Fibroblast of skin of left biceps (primary cell): Measurements from ENCODE around the gene CADM2.
"Not testable (repeated sequence)": the region's sequence is repeated elsewhere in the genome, so short reads cannot be mapped to it uniquely, and the experiment has no call there.

Experiments
- DNase-seq, 2 experiments: peaks; one replicate each; pipeline ENCODE4 v3.0.0-alpha.2; 2013; ENCODE audit warnings: low read depth in 2 of 2

Gene CADM2

GRCh38 chr3:85077018-85077417, 118.2 kb downstream of the CADM2 start:
- no peak for DNase-seq

GRCh38 chr3:85081191-85081906, 122.6 kb downstream of the CADM2 start:
- DNase-seq, result no peak

DNA sequence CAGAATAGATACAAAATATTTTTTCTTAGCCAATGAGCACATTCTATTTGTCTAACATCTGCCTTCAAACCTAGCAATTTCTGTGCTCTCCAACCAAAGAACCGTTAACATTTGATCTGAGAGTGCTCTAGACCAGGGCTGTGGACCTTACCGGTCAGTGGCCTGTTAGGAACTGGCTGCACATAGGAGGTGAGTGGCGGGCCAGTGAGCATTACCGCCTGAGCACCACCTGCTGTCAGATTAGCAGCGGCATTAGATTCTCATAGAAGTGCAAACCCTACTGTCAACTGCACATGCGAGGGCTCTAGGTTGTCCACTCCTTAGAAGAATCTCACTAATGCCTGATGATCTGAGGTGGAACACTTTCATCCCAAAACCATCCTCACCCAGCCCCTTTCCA, 131.7 kb downstream of the CADM2 start:
- DNase-seq, result no peak

GRCh38 chr3:85100316-85100715, 141.5 kb downstream of the CADM2 start:
- DNase-seq, result no peak

- DNase-seq, result no peak
Observed at GRCh38 chr3:85102781-85103180, 144.0 kb downstream of the CADM2 start.

DNA sequence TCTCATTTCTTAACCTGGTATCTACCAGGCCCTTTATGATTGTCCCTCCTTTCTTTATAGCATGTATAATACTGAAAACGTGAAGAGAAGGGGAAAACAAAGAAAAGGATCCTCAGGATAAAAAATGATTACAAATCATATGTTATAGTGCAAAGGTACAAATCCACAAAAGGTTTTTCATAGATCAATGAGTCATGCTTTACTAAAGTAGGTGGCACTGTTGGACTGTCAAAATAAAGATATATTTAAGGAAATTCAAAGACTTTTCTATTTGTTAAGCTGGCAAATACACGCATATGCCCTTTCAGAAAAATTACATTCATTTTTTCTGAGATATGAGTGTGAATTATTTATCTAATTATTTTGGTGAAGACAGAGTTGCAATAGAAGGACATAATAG, 151.6 kb downstream of the CADM2 start:
- DNase-seq, result no peak

GRCh38 chr3:85120879-85121278, 162.1 kb downstream of the CADM2 start:
- no peak for DNase-seq

- DNase-seq, result not testable (repeated sequence)
Observed at GRCh38 chr3:85132864-85133263, 174.1 kb downstream of the CADM2 start.

DNA sequence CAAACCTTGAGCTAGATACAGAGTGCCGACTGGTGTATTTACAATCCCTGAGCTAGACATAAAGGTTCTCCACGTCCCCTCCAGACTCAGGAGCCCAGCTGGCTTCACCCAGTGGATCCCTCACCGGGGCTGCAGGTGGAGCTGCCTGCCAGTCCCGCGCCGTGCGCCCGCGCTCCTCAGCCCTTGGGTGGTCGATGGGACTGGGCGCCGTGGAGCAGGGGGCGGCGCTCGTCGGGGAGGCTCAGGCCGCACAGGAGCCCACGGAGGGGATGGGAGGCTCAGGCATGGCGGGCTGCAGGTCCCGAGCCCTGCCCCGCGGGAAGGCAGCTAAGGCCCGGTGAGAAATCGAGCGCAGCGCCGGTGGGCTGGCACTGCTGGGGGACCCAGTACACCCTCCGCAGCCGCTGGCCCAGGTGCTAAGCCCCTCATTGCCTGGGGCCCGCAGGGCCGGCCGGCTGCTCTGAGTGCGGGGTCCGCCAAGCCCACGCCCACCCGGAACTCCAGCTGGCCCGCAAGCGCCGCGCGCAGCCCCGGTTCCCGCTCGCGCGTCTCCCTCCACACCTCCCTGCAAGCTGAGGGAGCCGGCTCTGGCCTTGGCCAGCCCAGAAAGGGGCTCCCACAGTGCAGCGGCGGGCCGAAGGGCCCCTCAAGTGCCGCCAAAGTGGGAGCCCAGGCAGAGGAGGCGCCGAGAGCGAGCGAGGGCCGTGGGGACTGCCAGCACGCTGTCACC, 175.1 kb downstream of the CADM2 start:
- not testable (repeated sequence) for DNase-seq

DNA sequence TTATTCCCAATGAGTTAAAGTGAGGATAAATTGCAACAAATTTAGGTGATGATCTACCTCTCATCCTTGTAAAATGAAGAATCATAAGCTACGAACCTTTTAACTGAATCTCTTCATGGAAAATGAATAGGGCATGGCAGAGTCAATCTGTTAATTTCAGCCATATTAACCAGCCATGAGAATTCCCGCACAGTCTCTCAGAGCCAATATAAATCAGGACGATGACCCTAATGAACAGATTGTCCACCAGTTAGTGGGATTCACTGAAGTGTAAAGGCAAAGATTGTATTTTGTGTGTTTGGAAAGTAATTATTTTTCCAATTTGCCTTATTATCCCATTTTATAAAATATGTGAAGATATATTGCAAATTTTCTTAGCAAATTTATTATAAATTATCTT, 183.8 kb downstream of the CADM2 start:
- DNase-seq, result no peak

DNA sequence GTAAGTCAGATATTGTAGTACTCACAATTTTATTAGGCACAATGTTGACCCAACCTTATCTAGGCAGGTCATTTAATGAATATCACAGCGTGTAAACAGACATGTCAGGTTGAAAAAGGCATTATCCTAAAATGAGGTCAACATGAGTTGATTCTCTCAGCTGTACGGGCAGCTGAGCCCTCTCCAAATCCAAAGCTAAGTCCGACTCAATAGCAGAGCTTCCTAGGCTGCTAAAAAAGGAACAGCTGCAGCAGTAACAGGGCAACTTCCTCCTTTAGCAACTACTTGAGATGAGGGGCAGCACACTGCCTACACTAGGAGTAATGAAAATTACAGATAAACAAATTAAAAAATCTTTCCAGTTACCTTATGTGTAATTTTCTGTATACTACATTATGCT, 189.2 kb downstream of the CADM2 start:
- no peak for DNase-seq

DNA sequence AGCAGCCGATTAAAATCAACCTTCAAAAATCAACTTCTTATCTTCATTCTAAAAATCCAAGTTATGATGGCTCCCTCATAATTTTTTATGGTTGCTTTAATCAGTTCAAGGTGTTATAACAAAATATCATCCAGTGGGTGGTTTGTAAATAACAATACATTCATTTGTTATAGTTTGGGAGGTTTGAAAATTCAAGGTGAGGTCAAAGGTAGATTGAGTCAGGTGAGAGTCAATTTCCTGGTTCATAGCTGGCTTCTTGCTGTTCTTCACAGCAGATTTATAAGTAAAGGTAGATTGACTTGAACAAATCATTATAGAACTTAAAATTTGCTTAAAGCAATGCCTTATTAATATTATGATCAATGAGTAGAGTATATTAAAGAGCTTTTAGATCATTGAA, 192.8 kb downstream of the CADM2 start:
- no peak for DNase-seq

- not testable (repeated sequence) for DNase-seq
Observed at GRCh38 chr3:85153279-85153678, 194.5 kb downstream of the CADM2 start.

GRCh38 chr3:85159376-85159775, 200.6 kb downstream of the CADM2 start:
- DNase-seq, result no peak

- DNase-seq, result no peak
Observed at GRCh38 chr3:85161544-85161943, 202.8 kb downstream of the CADM2 start.

- no peak for DNase-seq
Observed at GRCh38 chr3:85162905-85163304, 204.1 kb downstream of the CADM2 start.

GRCh38 chr3:85164436-85164835, 205.6 kb downstream of the CADM2 start:
- DNase-seq, result no peak

GRCh38 chr3:85167576-85167975, 208.8 kb downstream of the CADM2 start:
- no peak for DNase-seq

DNA sequence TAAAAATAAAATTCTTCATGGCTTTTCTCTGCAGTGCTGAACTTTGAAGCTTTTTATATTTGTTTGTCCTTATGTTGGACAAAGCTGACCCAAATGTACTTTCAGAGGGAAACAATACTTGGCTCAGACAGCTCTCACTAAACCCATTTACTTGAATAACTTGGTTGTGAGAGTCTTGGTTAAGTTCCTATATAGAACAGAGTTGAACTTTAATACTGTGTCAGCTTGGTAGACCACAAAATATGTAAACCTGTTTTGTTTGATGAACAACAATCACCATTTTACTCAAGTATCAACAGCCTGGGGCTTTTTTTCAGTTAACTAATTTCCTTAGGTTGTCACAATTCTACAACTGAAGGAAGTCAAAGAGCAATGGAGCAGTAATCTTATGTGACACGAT, 211.9 kb downstream of the CADM2 start:
- no peak for DNase-seq

DNA sequence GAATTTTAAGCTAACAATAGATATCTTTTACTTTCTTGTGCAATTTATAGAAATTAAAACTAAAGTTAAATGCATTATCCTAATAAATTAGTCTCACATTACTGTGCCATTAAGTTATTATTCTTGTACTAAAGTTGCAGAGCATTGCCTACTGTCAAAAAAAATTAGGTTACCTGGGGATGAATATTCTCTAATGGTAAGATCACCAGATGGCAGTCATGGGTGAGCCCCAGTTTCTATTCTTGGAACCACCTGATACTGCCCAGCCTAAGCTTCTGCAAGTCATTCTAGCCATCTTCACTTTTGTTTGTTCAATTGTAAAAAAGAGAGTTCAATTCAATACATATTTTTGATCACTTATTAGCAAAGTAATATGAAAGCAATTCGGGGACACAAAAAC, 213.2 kb downstream of the CADM2 start:
- DNase-seq, result no peak

DNA sequence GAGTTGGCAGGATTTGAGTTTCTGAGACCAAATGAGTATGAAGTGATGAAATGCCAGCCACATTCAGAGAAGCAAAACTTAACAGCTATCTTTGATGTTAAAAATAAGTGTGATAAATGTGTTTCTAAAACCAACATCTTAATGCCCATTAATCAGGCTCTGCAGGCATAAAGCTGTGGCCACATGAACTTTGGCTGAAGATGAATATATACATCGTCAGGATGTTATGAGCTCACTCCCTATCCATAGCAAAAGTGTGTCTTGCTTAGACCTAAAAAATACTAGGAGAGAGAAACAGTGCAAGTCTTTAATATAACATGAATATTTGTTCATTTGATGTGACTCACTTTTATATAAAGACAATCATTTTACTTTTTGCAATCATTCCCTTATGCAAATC, 218.0 kb downstream of the CADM2 start:
- DNase-seq, result no peak

DNA sequence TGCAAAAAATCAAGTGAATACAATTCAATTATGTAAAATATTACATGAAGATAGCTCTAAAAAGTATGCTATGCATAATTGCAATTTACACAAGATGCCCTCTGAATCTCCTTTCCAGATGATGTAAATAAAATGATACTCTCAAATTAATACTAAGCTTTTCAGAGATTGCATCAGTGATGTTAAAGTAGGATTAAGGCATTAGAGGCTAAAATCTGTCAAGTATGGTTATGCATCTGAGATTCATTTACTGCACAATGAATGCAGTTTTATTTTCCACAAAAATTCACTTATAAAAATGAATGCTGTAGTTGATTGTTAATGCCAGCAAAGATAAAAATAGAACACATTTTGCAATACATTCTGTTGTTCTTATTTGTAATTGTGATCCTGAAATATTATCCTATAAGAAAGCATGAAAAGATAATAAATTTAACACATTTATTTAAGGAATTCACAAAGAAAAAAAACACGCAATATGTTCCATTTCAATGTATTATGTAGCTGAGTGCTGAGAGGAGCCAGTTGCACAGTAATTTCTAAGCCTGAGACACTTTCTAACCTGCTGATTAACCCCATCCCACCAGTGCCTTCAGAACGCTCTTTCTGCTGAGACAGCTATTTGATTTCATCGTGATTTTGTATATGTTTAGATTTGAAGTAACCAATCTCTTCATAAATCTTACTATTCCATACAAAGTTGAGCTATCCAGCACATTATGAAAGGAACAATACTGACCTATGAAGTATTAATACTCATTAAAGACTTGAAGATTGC, 224.4 kb downstream of the CADM2 start:
- no peak for DNase-seq

DNA sequence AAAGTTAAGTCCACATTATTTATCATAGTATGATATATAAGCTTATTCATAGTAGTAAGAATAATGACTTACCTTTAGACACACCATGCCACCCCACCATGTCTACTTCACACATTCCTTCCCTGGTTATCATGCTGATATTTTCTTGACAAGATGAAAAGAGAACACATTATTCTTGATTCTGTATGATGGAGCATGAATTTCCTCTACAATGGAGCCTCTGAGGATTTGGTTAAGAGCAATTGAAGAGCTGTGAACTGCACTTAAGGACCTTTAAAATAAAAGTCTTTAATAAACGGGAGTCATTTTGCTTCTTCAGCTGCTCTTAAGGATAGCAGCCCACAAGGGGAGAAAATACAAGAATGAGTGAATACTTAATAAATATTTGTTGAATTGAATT, 226.7 kb downstream of the CADM2 start:
- DNase-seq, result no peak
